Keratinocyte (primary cell): ENCODE results near the gene CDHR2.

Experiments used
- EZH2 ChIP-seq: IDR thresholded peaks from one replicate; pipeline ENCODE4 v1.6.1; 2012; ENCODE audit warnings: inconsistent platforms, mild to moderate bottlenecking, low read length, moderate library complexity
- TF ChIP-seq, protein P1 (sequence below), 3 experiments: IDR thresholded peaks in 1 of 3; conservative IDR thresholded peaks in 1 of 3; optimal IDR thresholded peaks in 1 of 3; 2 replicates in 2 of 3; 3 replicates in 1 of 3; pipeline versions ENCODE3 to v1.5.1; 2011; ENCODE audit warnings: low read length in 3 of 3, mild to moderate bottlenecking in 3 of 3, moderate library complexity in 2 of 3, control low read depth in 1 of 3, inconsistent platforms in 1 of 3; ENCODE audit not compliant: insufficient read depth in 2 of 3; ENCODE audit errors: extremely low read depth in 1 of 3

DNA sequence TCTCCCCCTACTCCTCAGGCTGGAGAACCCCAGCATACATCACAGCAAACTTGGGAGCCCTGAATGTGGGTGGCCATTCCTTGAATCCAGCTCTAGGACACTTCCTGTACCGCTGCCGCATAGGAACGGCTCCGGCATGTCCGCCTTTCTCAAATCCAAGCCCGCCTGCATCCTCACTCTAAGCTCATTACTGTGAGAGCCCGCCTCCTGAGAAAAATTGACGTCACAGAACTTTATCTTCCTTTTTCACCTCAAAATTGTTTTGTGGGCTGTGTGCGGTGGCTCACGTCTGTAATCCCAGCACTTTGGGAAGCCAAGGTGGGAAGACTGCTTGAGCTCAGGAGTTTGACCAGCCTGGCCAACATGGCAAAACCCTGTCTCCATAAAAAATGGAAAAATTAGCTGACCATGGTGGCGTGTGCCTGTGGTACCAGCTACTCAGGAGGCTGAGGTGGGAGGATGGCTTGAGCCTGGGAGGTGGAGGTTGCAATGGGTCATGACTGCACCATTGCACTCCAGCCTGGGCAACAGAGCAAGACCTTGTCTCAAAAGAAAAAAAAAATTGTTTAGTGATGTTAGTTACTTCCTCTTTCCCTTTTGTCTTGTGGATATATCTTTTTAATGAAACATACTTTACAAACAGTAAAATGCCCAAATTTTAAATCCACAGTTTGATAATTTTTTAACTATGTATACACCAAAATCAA, 34.7 kb upstream of the CDHR2 start:
- TF ChIP-seq, protein P1, sequence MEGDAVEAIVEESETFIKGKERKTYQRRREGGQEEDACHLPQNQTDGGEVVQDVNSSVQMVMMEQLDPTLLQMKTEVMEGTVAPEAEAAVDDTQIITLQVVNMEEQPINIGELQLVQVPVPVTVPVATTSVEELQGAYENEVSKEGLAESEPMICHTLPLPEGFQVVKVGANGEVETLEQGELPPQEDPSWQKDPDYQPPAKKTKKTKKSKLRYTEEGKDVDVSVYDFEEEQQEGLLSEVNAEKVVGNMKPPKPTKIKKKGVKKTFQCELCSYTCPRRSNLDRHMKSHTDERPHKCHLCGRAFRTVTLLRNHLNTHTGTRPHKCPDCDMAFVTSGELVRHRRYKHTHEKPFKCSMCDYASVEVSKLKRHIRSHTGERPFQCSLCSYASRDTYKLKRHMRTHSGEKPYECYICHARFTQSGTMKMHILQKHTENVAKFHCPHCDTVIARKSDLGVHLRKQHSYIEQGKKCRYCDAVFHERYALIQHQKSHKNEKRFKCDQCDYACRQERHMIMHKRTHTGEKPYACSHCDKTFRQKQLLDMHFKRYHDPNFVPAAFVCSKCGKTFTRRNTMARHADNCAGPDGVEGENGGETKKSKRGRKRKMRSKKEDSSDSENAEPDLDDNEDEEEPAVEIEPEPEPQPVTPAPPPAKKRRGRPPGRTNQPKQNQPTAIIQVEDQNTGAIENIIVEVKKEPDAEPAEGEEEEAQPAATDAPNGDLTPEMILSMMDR (optimal IDR thresholded peaks at IDR 0.05 in 1 of 3, IDR thresholded peaks at IDR 0.05 in 1 of 3, conservative IDR thresholded peaks at IDR 0.05 in 1 of 3; ENCODE audit: extremely low read depth in 1 of 3, insufficient read depth in 2 of 3, low read length in 3 of 3) = no peak
- no peak for TF ChIP-seq EZH2
